Breast epithelium (tissue), 3 donors: ENCODE data around the gene TP53.

ENCODE experiments used
- POLR2A ChIP-seq: fragments of 450-650 bp; IDR thresholded peaks from one replicate; pipeline ENCODE4 v1.6.1; 2016; ENCODE audit warnings: antibody characterized with exemption, mild to moderate bottlenecking, moderate library complexity
- POLR2AphosphoS5 ChIP-seq, 3 donors: sonication (generic); formaldehyde crosslinking; IDR thresholded peaks; one replicate each; pipeline ENCODE4 v1.6.1; 2017; ENCODE audit warnings: antibody characterized with exemption in 3 of 3
- TF ChIP-seq, protein P1 (sequence below), 3 donors: fragments of 450-650 bp; IDR thresholded peaks; one replicate each; pipeline ENCODE4 v1.5.1; 2016 to 2017; ENCODE audit warnings: antibody characterized with exemption in 3 of 3, mild to moderate bottlenecking in 3 of 3, moderate library complexity in 3 of 3

DNA sequence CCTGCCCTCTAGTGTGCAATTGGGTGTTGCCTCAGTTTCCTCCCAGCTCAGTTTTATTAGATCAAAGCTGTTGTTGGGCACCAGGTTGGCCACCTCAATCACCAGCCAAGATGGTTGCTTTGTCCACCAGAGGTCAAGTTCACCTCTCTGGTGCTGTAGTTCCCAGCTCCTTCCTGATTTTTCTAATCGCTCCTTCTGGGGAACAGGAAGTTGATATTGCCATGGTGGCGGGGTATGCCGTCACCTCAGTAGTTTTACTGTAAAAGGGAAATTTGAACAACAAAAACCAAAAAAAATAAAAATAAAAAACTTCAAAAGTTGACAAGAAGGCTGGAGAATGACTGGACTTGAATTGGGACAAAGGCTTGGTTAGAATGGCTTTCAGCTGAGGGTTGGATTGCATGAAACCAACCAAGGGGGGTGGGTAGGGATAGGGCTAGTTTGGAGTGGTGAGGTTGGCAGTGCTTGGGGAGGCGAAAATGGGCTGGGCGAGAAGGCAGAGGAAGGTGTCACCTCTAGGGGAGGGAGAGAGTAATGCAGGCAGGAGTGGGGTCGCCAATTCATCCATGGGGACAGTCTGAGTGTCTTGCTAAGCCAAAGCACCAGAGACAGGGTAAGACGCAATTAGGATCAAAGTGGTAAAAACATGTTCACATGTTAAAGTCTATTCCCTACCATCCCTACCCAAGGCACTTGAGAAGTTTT lies 23.9 kb upstream of the TP53 start:
- TF ChIP-seq POLR2A: no peak
- TF ChIP-seq, protein P1, sequence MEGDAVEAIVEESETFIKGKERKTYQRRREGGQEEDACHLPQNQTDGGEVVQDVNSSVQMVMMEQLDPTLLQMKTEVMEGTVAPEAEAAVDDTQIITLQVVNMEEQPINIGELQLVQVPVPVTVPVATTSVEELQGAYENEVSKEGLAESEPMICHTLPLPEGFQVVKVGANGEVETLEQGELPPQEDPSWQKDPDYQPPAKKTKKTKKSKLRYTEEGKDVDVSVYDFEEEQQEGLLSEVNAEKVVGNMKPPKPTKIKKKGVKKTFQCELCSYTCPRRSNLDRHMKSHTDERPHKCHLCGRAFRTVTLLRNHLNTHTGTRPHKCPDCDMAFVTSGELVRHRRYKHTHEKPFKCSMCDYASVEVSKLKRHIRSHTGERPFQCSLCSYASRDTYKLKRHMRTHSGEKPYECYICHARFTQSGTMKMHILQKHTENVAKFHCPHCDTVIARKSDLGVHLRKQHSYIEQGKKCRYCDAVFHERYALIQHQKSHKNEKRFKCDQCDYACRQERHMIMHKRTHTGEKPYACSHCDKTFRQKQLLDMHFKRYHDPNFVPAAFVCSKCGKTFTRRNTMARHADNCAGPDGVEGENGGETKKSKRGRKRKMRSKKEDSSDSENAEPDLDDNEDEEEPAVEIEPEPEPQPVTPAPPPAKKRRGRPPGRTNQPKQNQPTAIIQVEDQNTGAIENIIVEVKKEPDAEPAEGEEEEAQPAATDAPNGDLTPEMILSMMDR (IDR thresholded peaks at IDR 0.05): no peak
- TF ChIP-seq POLR2AphosphoS5 (IDR thresholded peaks at IDR 0.05): no peak
